ENCODE results near the gene RPS6KB2.
A peak's percentile ranks its signal among the peaks of the same experiment; 100 is the strongest.
"Not testable (repeated sequence)": the region's sequence is repeated elsewhere in the genome, so short reads cannot be mapped to it uniquely, and the experiment has no call there.

The RPS6KB2 gene

GRCh38 chr11:67410984-67411784 lies 17.1 kb upstream of the RPS6KB2 start:
- DNase-seq, result no peak

- DNase-seq, result no peak
These were observed 16.5 kb upstream of the RPS6KB2 start for GRCh38 chr11:67411785-67412152.

GRCh38 chr11:67412495-67413179 lies 15.7 kb upstream of the RPS6KB2 start:
- DNase-seq, result no peak

- DNase-seq, result peak; percentile 94
These were observed 14.9 kb upstream of the RPS6KB2 start for GRCh38 chr11:67413266-67413849.

- DNase-seq, result no peak
These were observed 12.6 kb upstream of the RPS6KB2 start, which contains the start of gene CARNS1 for GRCh38 chr11:67415501-67416304. CARNS1 (plus strand) TSS chr11:67415678; CDS start chr11:67416200, 522 bp downstream.

- DNase-seq, result peak; percentile 87
These were observed 11.6 kb upstream of the RPS6KB2 start for GRCh38 chr11:67416416-67417335.

- DNase-seq, result no peak
These were observed 10.9 kb upstream of the RPS6KB2 start for GRCh38 chr11:67417425-67417824.

GRCh38 chr11:67418476-67419281 lies 9.6 kb upstream of the RPS6KB2 start:
- DNase-seq, result peak; percentile 62

- no peak for DNase-seq
These were observed 8.8 kb upstream of the RPS6KB2 start for GRCh38 chr11:67419325-67420049.

GRCh38 chr11:67420147-67420645 lies 8.1 kb upstream of the RPS6KB2 start:
- no peak for DNase-seq

GRCh38 chr11:67420646-67421429 lies 7.5 kb upstream of the RPS6KB2 start:
- peak; percentile 96 for DNase-seq

- no peak for DNase-seq
These were observed 6.8 kb upstream of the RPS6KB2 start for GRCh38 chr11:67421430-67422031.

GRCh38 chr11:67422891-67423290 lies 5.4 kb upstream of the RPS6KB2 start:
- DNase-seq, result no peak

GRCh38 chr11:67423466-67423865 lies 4.8 kb upstream of the RPS6KB2 start:
- DNase-seq, result no peak

- no peak for DNase-seq
These were observed 4.2 kb upstream of the RPS6KB2 start for GRCh38 chr11:67423891-67424613.

- not testable (repeated sequence) for DNase-seq
These were observed 882 bp upstream of the RPS6KB2 start for GRCh38 chr11:67427364-67427859.

GRCh38 chr11:67429038-67429668 lies 859 bp downstream of the RPS6KB2 start:
- no peak for DNase-seq

Measured in hematopoietic multipotent progenitor cell treated with erythropoietin and hydrocortisone succinate and interleukin-3 and kit ligand, for 6 days (in vitro differentiated cells).